ENCODE results near the gene ADM5.
A peak's percentile ranks its signal among the peaks of the same experiment; 100 is the strongest.

GRCh38 chr19:49688531-49689132, 762 bp upstream of the ADM5 start:
- TF ChIP-seq, protein P1, sequence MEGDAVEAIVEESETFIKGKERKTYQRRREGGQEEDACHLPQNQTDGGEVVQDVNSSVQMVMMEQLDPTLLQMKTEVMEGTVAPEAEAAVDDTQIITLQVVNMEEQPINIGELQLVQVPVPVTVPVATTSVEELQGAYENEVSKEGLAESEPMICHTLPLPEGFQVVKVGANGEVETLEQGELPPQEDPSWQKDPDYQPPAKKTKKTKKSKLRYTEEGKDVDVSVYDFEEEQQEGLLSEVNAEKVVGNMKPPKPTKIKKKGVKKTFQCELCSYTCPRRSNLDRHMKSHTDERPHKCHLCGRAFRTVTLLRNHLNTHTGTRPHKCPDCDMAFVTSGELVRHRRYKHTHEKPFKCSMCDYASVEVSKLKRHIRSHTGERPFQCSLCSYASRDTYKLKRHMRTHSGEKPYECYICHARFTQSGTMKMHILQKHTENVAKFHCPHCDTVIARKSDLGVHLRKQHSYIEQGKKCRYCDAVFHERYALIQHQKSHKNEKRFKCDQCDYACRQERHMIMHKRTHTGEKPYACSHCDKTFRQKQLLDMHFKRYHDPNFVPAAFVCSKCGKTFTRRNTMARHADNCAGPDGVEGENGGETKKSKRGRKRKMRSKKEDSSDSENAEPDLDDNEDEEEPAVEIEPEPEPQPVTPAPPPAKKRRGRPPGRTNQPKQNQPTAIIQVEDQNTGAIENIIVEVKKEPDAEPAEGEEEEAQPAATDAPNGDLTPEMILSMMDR (IDR thresholded peaks at IDR 0.05) = no peak
- TF ChIP-seq EP300 (IDR thresholded peaks at IDR 0.05) (no peak), POLR2A (IDR thresholded peaks at IDR 0.05; ENCODE audit: low read depth) (no peak), POLR2AphosphoS5 (IDR thresholded peaks at IDR 0.05) (peak in 1 of 2 donors; percentile 13)
